Fibroblast of villous mesenchyme (primary cell): Measurements from ENCODE around the gene PTPRC. TPM values are rescaled to one million over a fixed set of nuclear protein-coding genes. Genes with fewer than 3 reads are reported as not detected.

Source experiments
- DNase-seq: peaks from one replicate; pipeline ENCODE4 v3.0.0-alpha.2; 2010; ENCODE audit warnings: low read depth
- H3K4me3 ChIP-seq: 2 replicates; pipeline ENCODE4 v1.5.1; 2011; ENCODE audit warnings: low read depth, mild to moderate bottlenecking, low read length
- CTCF ChIP-seq: IDR thresholded peaks from 2 replicates; pipeline ENCODE4 v1.5.1; 2012; ENCODE audit warnings: low read depth, mild to moderate bottlenecking, low read length; ENCODE audit not compliant: insufficient read depth
- total RNA-seq: library from RNA; depleted of rRNA; stranded (reverse); fragments of >200 nt; gene quantifications from 2 replicates; pipeline ENCODE4 v1.2.3, GENCODE V29; 2012

PTPRC gene
- total RNA-seq, 1 donor, result 3.5 TPM

- no peak for TF ChIP-seq CTCF
- DNase-seq, result no peak
- H3K4me3 ChIP-seq, result no peak overlapping the region
Observed at GRCh38 chr1:198660341-198661261, 21.8 kb downstream of the PTPRC start.

GRCh38 chr1:198662821-198663220 lies 24.0 kb downstream of the PTPRC start:
- TF ChIP-seq CTCF, result no peak
- DNase-seq, result no peak
- no peak overlapping the region for H3K4me3 ChIP-seq

DNA sequence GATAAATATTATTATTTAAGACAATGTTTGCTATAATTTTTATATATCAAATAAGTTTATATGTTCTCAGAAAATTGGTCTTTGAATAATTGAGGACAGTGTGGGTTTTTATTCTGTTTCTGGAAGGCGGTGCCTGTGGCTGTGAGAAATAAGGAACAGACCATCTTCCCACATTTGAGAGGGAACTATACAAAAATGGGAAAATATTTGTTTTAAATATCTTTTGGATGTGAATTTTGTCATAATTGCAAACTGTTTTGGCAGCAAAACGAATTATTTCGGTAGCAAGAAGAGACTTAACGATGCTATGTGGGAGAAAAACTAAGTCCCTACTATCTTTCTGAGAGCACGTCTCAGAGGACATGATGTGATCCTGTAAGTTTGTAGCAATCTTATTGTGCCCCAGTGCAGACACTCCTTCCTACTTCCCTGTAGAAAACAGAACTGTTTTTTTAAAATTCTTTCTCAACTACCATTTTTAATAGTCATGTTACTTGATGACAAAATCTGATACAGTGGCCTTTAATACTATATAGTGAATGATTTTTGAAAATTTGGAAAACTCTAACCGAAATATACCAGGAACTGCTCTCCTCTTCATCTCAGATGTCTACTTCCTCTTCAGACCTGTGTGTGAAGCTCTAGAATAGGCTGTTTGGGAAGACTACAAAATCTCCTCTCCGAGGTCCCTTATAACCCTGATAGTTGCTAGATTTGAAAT lies 25.4 kb downstream of the PTPRC start:
- DNase-seq, result no peak
- no peak for TF ChIP-seq CTCF
- H3K4me3 ChIP-seq, result no peak overlapping the region

GRCh38 chr1:198667186-198667585 lies 28.3 kb downstream of the PTPRC start:
- TF ChIP-seq CTCF, result no peak
- no peak overlapping the region for H3K4me3 ChIP-seq
- no peak for DNase-seq

DNA sequence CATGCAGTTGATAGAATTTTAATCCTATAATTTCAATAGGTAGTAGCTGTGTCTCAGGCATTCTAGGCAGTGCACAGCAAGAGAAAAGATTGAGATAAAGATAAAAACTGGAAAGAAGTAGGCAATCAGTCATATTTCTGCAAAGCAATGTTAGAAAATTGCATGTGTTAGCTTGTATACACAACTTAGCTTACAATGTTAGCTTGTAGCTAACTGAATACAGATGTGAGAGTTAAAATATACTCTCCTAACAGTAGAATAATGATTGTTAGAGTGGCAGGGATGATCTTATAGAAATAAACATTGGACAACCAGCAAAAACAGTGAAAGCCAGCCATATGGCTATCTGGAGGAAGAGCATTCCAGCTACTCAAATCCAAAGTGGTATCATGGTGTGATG lies 29.0 kb downstream of the PTPRC start:
- DNase-seq, result no peak
- no peak overlapping the region for H3K4me3 ChIP-seq
- no peak for TF ChIP-seq CTCF

- no peak overlapping the region for H3K4me3 ChIP-seq
- no peak for TF ChIP-seq CTCF
- DNase-seq, result peak; percentile 93
Observed at GRCh38 chr1:198669023-198669698, 30.3 kb downstream of the PTPRC start.
